IMR-90 (cell line): ENCODE results near the gene KCTD2. TPM values are rescaled to one million over a fixed set of nuclear protein-coding genes. Genes with fewer than 3 reads are reported as not detected.

Experiments
- ATAC-seq: fragments of 200-7000 bp; cut with Tn5 transposase; 2 replicates; pipeline ENCODE4 v1.9.1; 2020; ENCODE audit warnings: low read depth, mild to moderate bottlenecking, moderate library complexity
- BruUV-seq: library from RNA; stranded (reverse); fragments of 400-500 nt; replicated peaks from 2 replicates; lab custom pipeline; 2021; lab: Mats Ljungman, UMichigan
- CTCF ChIA-PET: fragments of 300-600 bp; formaldehyde crosslinking; extraction: SDS; loops from one replicate; lab custom pipeline; 2021; ENCODE audit warnings: antibody characterized with exemption; lab: Yijun Ruan, JAX
- POLR2A ChIA-PET: fragments of 300-600 bp; sonication (Branson Sonifier 250); formaldehyde crosslinking; loops from one replicate; lab custom pipeline; 2022; ENCODE audit warnings: antibody characterized with exemption; ENCODE audit not compliant: unreplicated experiment; lab: Charles Lee
- DNase-seq: peaks from one replicate; pipeline ENCODE4 v3.0.0; 2013
- H2AFZ ChIP-seq: replicated peaks from 2 replicates; pipeline ENCODE3; 2013; ENCODE audit warnings: low read length, mild to moderate bottlenecking; ENCODE audit not compliant: poor library complexity
- H2AK5ac ChIP-seq: 2 replicates; pipeline ENCODE4 v1.6.1; 2013; ENCODE audit warnings: low read depth, low read length, inconsistent platforms
- H2AK9ac ChIP-seq: replicated peaks from 2 replicates; pipeline ENCODE3; 2013; ENCODE audit warnings: mild to moderate bottlenecking, low read depth, low read length, moderate library complexity; ENCODE audit not compliant: poor library complexity
- H2BK120ac ChIP-seq: 2 replicates; pipeline ENCODE4 v1.6.1; 2013; ENCODE audit warnings: low read depth, low read length, inconsistent platforms
- H2BK15ac ChIP-seq: 3 replicates; pipeline ENCODE4 v1.6.1; 2013; ENCODE audit warnings: low read depth, low read length, inconsistent platforms
- H2BK20ac ChIP-seq: 2 replicates; pipeline ENCODE4 v1.6.1; 2013; ENCODE audit warnings: low read depth, mild to moderate bottlenecking, inconsistent platforms, low read length, moderate library complexity
- H2BK5ac ChIP-seq: 2 replicates; pipeline ENCODE4 v1.6.1; 2013; ENCODE audit warnings: mild to moderate bottlenecking, low read depth, low read length, inconsistent platforms; ENCODE audit not compliant: poor library complexity, severe bottlenecking
- H3K14ac ChIP-seq: replicated peaks from 2 replicates; pipeline ENCODE4 v1.6.1; 2013; ENCODE audit warnings: low read depth, low read length, inconsistent platforms
- H3K18ac ChIP-seq: 2 replicates; pipeline ENCODE4 v1.6.1; 2013; ENCODE audit warnings: low read depth, low read length, control low read depth
- H3K23ac ChIP-seq: 2 replicates; pipeline ENCODE4 v1.6.1; 2013; ENCODE audit warnings: low read depth, low read length, inconsistent platforms
- H3K27ac ChIP-seq: 2 replicates; pipeline ENCODE4 v1.5.1; 2013; ENCODE audit warnings: mild to moderate bottlenecking, control low read depth, low read length; ENCODE audit not compliant: insufficient read depth
- H3K27me3 ChIP-seq: 2 replicates; pipeline ENCODE4 v1.6.1; 2013; ENCODE audit warnings: low read length; ENCODE audit not compliant: control insufficient read depth, insufficient read depth
- H3K36me3 ChIP-seq: 2 replicates; pipeline ENCODE4 v1.6.1; 2013; ENCODE audit warnings: low read length, mixed read lengths; ENCODE audit not compliant: control insufficient read depth, insufficient read depth
- H3K4ac ChIP-seq: 2 replicates; pipeline ENCODE4 v1.6.1; 2013; ENCODE audit warnings: low read depth, low read length, inconsistent platforms
- H3K4me1 ChIP-seq: 2 replicates; pipeline ENCODE4 v1.6.1; 2013; ENCODE audit warnings: low read length, mixed read lengths; ENCODE audit not compliant: control insufficient read depth, insufficient read depth
- H3K4me2 ChIP-seq: 2 replicates; pipeline ENCODE4 v1.6.1; 2013; ENCODE audit warnings: low read depth, mild to moderate bottlenecking, control low read depth, low read length, moderate library complexity
- H3K4me3 ChIP-seq: 2 replicates; pipeline ENCODE4 v1.5.1; 2013; ENCODE audit warnings: low read depth, mild to moderate bottlenecking, control low read depth, low read length, moderate library complexity; ENCODE audit not compliant: insufficient read depth
- H3K56ac ChIP-seq: 2 replicates; pipeline ENCODE4 v1.6.1; 2013; ENCODE audit warnings: low read length, inconsistent platforms; ENCODE audit not compliant: insufficient read depth; ENCODE audit errors: extremely low read depth
- H3K79me1 ChIP-seq, 2 experiments: 2 replicates each; pipeline ENCODE4 v1.6.1; 2013; ENCODE audit warnings: low read length in 2 of 2, inconsistent platforms in 1 of 2, low read depth in 1 of 2
- H3K9ac ChIP-seq: 2 replicates; pipeline ENCODE4 v1.6.1; 2013; ENCODE audit warnings: low read depth, low read length, control low read depth
- H3K9me1 ChIP-seq: 2 replicates; pipeline ENCODE4 v1.6.1; 2013; ENCODE audit warnings: low read length, inconsistent platforms; ENCODE audit not compliant: insufficient read depth
- H3K9me3 ChIP-seq: 2 replicates; pipeline ENCODE4 v1.6.1; 2013; ENCODE audit warnings: low read length; ENCODE audit not compliant: control insufficient read depth, insufficient read depth
- H4K20me1 ChIP-seq: 2 replicates; pipeline ENCODE4 v1.6.1; 2013; ENCODE audit warnings: low read length, inconsistent platforms; ENCODE audit not compliant: insufficient read depth
- H4K5ac ChIP-seq: 2 replicates; pipeline ENCODE4 v1.6.1; 2013; ENCODE audit warnings: mild to moderate bottlenecking, low read depth, low read length, control low read depth
- H4K8ac ChIP-seq, 2 experiments: 2 replicates each; pipeline ENCODE4 v1.6.1; 2013; ENCODE audit warnings: low read depth in 2 of 2, low read length in 2 of 2, control low read depth in 1 of 2, inconsistent platforms in 1 of 2
- H4K91ac ChIP-seq: 2 replicates; pipeline ENCODE4 v1.6.1; 2013; ENCODE audit warnings: low read depth, low read length, inconsistent platforms; ENCODE audit not compliant: insufficient read depth
- BHLHE40 ChIP-seq: fragments of 150-350 bp; IDR thresholded peaks from 2 replicates; pipeline ENCODE4 v1.6.1; 2016; ENCODE audit warnings: mild to moderate bottlenecking, low read depth, low read length
- CEBPB ChIP-seq: IDR thresholded peaks from 2 replicates; pipeline ENCODE4 v1.6.1; 2012; ENCODE audit warnings: low read depth, low read length, improper control_type of control experiment
- CHD1 ChIP-seq: IDR thresholded peaks from 2 replicates; pipeline ENCODE4 v1.6.1; 2012; ENCODE audit warnings: low read depth, low read length, improper control_type of control experiment
- ELK1 ChIP-seq: fragments of 150-350 bp; IDR thresholded peaks from 2 replicates; pipeline ENCODE4 v1.6.1; 2016; ENCODE audit warnings: low read depth, mild to moderate bottlenecking, low read length, moderate library complexity, borderline replicate concordance
- FOS ChIP-seq: fragments of 150-350 bp; IDR thresholded peaks from 2 replicates; pipeline ENCODE4 v1.6.1; 2016; ENCODE audit warnings: low read depth, low read length
- MAFK ChIP-seq: IDR thresholded peaks from 2 replicates; pipeline ENCODE4 v1.6.1; 2012; ENCODE audit warnings: low read depth, low read length, improper control_type of control experiment
- MAZ ChIP-seq: IDR thresholded peaks from 2 replicates; pipeline ENCODE4 v1.6.1; 2012; ENCODE audit warnings: low read depth, mild to moderate bottlenecking, low read length, improper control_type of control experiment, moderate library complexity, borderline replicate concordance
- NFE2L2 ChIP-seq: fragments of 150-350 bp; IDR thresholded peaks from 2 replicates; pipeline ENCODE4 v1.6.1; 2016; ENCODE audit warnings: low read depth, mild to moderate bottlenecking, low read length
- RAD21 ChIP-seq: IDR thresholded peaks from 2 replicates; pipeline ENCODE4 v1.6.1; 2012; ENCODE audit warnings: low read length, improper control_type of control experiment
- RCOR1 ChIP-seq: IDR thresholded peaks from 2 replicates; pipeline ENCODE4 v1.6.1; 2012; ENCODE audit warnings: mild to moderate bottlenecking, low read length, improper control_type of control experiment; ENCODE audit not compliant: insufficient replicate concordance
- RFX5 ChIP-seq: IDR thresholded peaks from 2 replicates; pipeline ENCODE4 v1.8.0; 2012; ENCODE audit warnings: low read depth, mild to moderate bottlenecking, low read length, moderate library complexity
- WGBS, 2 experiments: methylation state at CpG; one replicate each; pipeline versions ENCODE4 v1.1.5 to v1.1.7; 2013; ENCODE audit warnings: missing lambda C conversion rate in 2 of 2; ENCODE audit not compliant: insufficient read length in 1 of 2; ENCODE audit errors: extremely low coverage in 2 of 2; 5-methylcytosine and 5-hydroxymethylcytosine counted together
- dilution Hi-C: fragments of 300-500 bp; cut with HindIII; formaldehyde crosslinking; loops from one replicate; pipeline ENCODE4 v1.14.3; 2018; ENCODE audit warnings: low sequenced_read_pairs; ENCODE audit not compliant: unreplicated experiment
- in situ Hi-C: fragments of 300-500 bp; cut with MboI; formaldehyde crosslinking; loops from 3 replicates; pipeline ENCODE4 v1.14.3; 2019; ENCODE audit warnings: low sequenced_read_pairs, inconsistent platforms, mixed read lengths
- intact Hi-C: fragments of 100-400 bp; cut with micrococcal nuclease; formaldehyde crosslinking; loops from 2 replicates; pipeline ENCODE4 v1.10.0; 2022
- polyA plus RNA-seq, 3 experiments: library from polyadenylated mRNA; depleted of rRNA; stranded (reverse); fragments of >200 nt; gene quantifications; 2 replicates each; pipeline ENCODE4 v1.2.3, GENCODE V29; 2012; ENCODE audit warnings: low replicate concordance in 1 of 3
- total RNA-seq: library from RNA; depleted of rRNA; stranded (reverse); fragments of >200 nt; gene quantifications from 2 replicates; pipeline ENCODE4 v1.2.3, GENCODE V29; 2012
- TF ChIP-seq, protein P1 (sequence below): conservative IDR thresholded peaks from 2 replicates; pipeline ENCODE4 v1.5.1; 2012; ENCODE audit warnings: mild to moderate bottlenecking, low read depth, low read length, improper control_type of control experiment

Gene KCTD2
- total and polyA plus RNA-seq, 2 of the 4 experiments (the other 2 are of a cell fraction): 9.1 to 18.4 TPM

- Histone ChIP-seq H2BK20ac (no peak overlapping the region), H2BK5ac (no peak overlapping the region), H3K23ac (no peak overlapping the region), H2BK120ac (no peak overlapping the region), H3K4me2 (no peak overlapping the region; the same call in 1 of the 2 replicates), H3K18ac (no peak overlapping the region; the same call in 1 of the 2 replicates), H3K4me3 (no peak overlapping the region), H3K4me1 (peaks cover 26% of the 10 kb centered on the region), H3K4ac (no peak overlapping the region), H2AFZ (peak overlapping the region; percentile 81), H3K9me1 (peaks cover 22% of the 10 kb centered on the region), H4K8ac (no peak overlapping the region), H3K56ac (no peak overlapping the region), H3K79me1 (peaks cover 0 to 34% of the 10 kb centered on the region in 2 experiments; a peak in 3 of 4 replicates), H2BK15ac (no peak overlapping the region), H3K27ac (no peak overlapping the region), H2AK5ac (peak overlapping the region; percentile 86), H4K20me1 (no peaks in the 10 kb centered on the region; the same call in 1 of the 2 replicates), H3K36me3 (no peaks in the 10 kb centered on the region), H2AK9ac (peak overlapping the region; percentile 93), H3K9ac (no peak overlapping the region), H3K27me3 (no peaks in the 10 kb centered on the region), H4K5ac (no peak overlapping the region; the same call in 1 of the 2 replicates), H4K91ac (peak overlapping the region; percentile 11), H3K9me3 (no peaks in the 10 kb centered on the region), H3K14ac (0 out of 2 replicates have a peak overlapping the region, but pooled peaks have one; percentile 19)
- DNase-seq (no peak), ATAC-seq (no peak)
- TF ChIP-seq RAD21: no peak
- no peak for TF ChIP-seq ELK1
- TF ChIP-seq CEBPB: no peak
- TF ChIP-seq BHLHE40: no peak
- no peak for TF ChIP-seq RCOR1
- no peak for TF ChIP-seq RFX5
- TF ChIP-seq MAFK: no peak
- no peak for TF ChIP-seq CHD1
- TF ChIP-seq, protein P1, sequence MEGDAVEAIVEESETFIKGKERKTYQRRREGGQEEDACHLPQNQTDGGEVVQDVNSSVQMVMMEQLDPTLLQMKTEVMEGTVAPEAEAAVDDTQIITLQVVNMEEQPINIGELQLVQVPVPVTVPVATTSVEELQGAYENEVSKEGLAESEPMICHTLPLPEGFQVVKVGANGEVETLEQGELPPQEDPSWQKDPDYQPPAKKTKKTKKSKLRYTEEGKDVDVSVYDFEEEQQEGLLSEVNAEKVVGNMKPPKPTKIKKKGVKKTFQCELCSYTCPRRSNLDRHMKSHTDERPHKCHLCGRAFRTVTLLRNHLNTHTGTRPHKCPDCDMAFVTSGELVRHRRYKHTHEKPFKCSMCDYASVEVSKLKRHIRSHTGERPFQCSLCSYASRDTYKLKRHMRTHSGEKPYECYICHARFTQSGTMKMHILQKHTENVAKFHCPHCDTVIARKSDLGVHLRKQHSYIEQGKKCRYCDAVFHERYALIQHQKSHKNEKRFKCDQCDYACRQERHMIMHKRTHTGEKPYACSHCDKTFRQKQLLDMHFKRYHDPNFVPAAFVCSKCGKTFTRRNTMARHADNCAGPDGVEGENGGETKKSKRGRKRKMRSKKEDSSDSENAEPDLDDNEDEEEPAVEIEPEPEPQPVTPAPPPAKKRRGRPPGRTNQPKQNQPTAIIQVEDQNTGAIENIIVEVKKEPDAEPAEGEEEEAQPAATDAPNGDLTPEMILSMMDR: no peak
- no peak for TF ChIP-seq NFE2L2
- TF ChIP-seq MAZ: no peak
- no peak for TF ChIP-seq FOS
- WGBS, 2 experiments: 46% methylated on average over 5 of the region's 19 CpGs; no CpG with 5 or more reads in 1 of the 2 experiments
- no TSS peak for BruUV-seq
- dilution Hi-C loops (no loop called here), intact Hi-C loops (no loop called here), in situ Hi-C loops (no loop called here)
- CTCF ChIA-PET: interaction anchor here (1.4 kb wide), 1 partner anchor 14 kb away, joined by 7 read pairs; no protein-coding TSS in a partner anchor
- POLR2A ChIA-PET: no interaction called here
Measured at GRCh38 chr17:75090871-75091854, 44.1 kb downstream of the KCTD2 start.
